IPS-NIHi7 (cell line): Measurements from ENCODE around the gene KBTBD13.
A peak's percentile ranks its signal among the peaks of the same experiment; 100 is the strongest.
"Not testable (repeated sequence)": the region's sequence is repeated elsewhere in the genome, so short reads cannot be mapped to it uniquely, and the experiment has no call there.

Source experiments
- DNase-seq: peaks from one replicate; pipeline ENCODE4 v3.0.0; 2012; ENCODE audit warnings: mixed read lengths; ENCODE audit errors: extremely low spot score

KBTBD13 gene

DNA sequence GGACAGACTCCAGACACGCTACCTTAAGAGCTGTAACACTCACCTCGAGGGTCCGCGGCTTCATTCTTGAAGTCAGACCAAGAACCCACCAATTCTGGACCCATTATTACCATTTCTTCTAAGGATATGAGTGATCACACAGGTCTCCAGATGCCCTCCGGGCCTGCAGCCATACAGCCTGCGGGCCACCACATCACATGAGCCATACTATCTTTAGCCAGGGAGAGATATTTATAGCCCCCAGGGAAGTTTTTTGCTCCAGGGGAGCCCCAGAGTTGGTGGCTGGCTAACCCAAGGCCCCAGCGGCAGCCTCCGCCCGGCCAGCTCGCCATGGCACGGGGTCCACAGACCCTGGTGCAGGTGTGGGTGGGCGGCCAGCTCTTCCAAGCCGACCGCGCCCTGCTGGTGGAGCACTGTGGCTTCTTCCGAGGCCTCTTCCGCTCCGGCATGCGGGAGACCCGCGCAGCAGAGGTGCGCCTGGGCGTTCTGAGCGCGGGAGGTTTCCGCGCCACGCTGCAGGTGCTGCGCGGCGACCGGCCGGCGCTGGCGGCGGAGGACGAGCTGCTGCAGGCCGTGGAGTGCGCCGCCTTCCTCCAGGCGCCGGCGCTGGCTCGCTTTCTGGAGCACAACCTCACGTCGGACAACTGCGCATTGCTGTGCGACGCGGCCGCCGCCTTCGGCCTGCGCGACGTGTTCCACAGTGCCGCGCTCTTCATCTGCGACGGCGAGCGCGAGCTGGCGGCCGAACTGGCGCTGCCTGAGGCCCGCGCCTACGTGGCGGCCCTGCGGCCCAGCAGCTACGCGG, at the start of gene KBTBD13:
Gene KBTBD13, plus strand, starts transcription at position 261 of the 805 bp plus-strand sequence. Its CDS starts 70 bp downstream, at position 331.
- DNase-seq, result no peak

DNA sequence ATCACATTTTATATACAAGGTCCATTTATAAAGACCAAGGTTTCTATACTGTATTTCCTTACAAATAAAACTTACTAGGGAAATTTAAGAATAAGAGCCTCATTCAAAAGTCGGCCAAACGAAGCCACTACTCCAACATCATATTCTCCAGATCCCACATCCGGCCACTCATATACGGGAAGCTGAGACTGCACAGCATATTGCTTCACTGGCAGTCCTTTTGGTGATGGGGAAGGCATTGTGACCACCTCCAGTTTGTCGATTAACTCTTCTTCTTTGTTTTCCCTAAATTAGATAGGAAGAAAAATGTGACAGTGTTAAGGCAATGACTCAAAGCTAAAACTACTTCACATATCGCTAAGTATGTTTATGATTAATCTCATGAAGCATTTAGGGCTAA, 49.8 kb upstream of the KBTBD13 start:
- DNase-seq, result no peak

DNA sequence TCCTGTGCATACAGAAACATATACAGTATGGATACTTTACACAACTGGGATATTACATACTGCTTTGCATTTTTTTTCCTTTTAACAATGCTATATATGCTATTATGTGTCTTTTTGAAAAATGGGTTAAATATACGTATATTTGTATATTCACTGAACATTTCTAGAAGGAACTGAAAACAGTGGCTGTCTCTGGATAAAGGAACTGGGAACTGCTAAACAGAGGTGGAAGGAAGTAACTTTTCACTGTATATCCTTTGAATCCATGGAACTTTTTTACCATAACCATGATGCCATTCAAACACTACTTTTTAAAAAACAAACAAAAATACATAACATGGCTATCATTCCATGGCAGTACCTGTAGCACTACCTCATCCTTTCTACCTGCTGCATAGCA, 49.0 kb upstream of the KBTBD13 start:
- no peak for DNase-seq

DNA sequence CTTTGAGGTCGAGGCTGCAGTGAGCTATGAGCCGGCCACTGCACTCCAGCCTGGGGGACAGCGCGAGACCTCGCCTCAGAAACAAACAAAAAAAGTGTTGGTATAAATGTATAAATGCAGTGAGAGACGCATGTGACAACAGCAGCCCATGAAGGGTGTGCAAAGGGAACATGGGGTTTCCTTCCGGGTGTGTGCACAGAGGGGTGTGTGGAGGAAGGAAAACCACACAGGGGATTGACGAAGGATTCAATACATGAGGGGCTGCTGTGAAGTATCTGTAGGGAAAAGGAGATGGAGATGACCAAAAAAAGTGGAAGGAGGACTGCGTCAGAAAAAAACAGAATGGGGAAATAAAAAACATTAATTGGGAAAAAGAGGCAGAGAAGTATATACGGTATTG, 48.2 kb upstream of the KBTBD13 start:
- no peak for DNase-seq

DNA sequence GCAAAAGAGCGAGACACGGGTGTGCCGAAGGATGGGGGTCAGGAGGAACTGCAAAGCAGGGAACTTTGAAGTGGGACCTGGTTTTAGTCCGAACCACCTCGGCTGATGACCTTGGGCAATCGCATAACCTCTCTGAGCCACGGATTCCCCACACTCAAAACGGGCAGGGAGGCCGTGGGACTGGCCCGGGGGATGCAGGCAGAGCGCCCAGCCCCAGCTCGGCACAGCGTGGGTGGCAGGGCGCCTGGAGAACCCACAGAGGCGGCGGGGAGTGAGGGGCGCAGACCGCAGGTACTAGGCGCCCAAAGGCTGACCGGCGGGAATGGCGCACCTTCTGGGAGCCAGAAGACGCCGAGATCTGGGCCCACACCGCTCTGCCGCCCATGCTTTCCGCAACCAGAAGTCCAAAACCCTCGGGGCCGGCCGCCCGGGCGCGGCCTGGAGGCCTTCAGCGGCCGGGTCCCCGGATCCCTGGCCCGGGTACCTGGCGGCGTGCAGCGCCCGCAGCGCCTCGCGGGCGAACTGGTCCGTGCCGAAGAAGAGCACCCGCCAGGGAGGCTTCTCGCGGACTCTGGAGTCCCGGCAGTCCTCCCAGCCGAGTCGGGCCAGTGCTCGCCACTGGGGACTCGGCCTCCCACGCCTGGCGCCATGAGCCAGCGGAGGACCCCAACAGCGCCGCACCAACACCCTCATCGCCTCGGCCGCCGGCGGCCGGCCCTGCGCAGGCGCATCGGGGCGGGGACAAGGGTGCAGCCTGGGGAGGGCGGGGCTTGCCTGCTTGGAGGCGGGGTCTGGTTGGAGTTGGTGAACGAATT, 47.4 kb upstream of the KBTBD13 start, which contains the start of gene MTFMT:
Gene MTFMT, minus strand, starts transcription at position 719 of the 815 bp plus-strand sequence. Its CDS starts 26 bp downstream, at position 693.
- peak; percentile 99 for DNase-seq

DNA sequence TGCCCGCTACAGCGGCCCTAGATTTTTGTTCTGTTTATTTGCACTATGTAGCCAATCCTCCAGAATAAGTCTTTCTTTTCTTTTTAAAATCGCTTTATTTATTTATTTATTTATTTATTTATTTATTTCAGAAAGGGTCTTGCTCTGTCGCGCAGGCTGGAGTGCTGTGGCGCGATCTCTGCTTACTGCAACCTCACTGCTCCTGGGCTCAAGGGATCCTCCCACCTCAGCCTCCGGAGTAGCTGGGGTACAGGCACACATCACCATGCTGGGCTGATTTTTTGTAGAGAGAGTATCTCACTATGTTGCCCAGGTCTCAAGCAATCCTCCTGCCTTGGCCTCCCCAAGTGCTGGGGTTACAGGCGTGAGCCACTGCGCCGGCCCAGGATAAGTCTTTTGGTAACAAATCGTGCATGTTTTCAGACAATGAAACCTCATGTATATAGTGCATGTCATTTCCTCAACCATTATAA, 46.8 kb upstream of the KBTBD13 start:
- DNase-seq, result no peak

DNA sequence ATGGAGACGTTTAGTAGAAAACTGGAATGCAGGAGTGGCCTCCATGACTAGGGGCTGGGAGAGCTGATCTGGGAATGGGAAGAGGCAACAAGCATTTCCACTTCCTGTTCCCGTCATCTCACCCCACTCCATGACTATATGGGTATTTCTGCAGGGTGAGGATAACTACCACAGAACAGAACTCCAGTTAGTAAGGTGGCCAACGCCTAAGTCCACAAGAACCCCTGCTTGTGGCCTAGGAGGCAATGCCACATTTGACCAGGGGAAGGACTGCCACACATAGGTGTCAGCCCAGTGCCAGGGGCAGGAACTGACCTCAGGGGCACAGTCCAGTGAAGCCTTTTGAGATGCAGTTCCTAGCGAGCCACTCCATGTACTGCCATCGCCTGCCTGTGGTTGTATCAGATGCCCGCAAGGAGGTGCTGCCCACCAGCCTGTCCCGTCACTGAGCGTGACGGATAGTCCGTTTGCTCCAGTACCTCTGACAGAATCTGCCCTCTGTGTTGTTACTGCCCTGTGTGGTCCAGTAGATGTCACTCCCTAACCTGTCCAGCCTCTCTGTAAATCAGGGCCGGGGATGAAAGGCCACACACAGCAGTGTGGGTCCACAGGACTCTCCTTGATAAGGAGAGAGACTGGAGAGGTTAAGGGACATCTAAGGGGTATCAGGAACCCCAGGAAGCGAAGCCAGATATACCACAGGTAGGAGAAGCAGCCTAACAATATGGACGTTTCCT, 43.6 kb upstream of the KBTBD13 start:
- peak; percentile 85 for DNase-seq

DNA sequence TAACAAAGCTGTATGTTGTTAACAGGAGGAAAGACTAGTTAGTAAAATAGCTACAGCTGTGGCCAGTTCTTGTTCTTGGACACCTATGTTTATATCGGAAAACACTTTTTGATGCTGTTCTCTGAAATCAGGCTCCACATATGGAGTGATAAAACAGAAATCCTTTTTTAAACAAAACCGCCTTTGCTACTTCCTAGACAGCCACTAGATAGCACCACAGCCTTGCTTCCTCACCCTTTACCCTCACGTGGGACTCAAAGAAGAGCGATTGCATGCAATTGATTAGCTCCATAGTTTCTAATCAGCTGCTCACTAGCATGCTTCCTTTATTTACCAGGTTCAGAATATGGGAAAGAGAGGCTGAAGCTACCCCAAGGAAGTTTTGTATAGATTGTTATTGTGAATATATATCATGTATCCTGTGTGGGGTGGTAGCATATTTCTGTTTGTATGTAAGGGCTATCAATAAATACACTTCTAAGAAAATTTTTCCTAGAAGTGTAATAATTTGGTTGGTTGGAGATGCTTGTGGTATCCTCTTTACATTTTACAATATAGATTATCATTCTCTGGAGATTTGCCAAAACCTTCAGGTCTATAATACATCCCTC, 42.8 kb upstream of the KBTBD13 start:
- DNase-seq, result peak; percentile 38

DNA sequence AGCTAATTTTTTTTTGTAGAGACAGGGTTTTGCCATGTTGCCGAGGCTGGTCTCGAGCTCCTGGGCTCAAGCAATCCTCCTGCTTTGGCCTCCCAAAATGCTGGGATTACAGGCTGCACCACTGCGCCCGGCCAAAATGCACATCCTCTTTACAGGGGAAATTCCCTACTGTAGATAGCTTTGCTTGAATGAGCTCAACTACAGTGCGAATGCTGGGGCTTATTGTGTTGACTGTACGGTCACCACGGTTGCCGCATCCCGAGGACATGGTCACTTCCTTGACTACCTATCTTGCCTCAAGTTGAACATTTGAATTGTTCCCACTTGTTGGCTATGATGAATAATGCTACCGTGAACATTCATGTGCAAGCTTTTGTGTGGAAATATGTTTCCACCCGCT, 41.8 kb upstream of the KBTBD13 start:
- DNase-seq, result no peak

DNA sequence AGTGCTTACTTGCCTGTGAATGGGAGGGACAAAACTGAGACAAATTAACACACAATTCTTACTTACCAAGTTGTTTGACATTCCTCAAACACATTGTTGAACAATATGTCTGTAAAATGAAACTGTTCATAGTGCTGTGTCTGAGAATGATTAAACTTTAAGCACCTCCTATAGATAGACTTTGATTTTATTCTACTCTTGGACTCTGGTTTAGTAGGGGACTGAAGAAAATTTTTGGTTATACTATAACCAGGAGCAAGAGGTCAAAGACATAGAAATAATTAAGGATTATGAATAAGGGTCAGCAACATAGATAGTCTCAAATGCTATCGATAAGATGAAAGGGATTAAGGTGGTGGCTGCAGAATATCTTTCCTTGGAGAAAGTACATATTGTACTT, 39.2 kb upstream of the KBTBD13 start:
- no peak for DNase-seq

DNA sequence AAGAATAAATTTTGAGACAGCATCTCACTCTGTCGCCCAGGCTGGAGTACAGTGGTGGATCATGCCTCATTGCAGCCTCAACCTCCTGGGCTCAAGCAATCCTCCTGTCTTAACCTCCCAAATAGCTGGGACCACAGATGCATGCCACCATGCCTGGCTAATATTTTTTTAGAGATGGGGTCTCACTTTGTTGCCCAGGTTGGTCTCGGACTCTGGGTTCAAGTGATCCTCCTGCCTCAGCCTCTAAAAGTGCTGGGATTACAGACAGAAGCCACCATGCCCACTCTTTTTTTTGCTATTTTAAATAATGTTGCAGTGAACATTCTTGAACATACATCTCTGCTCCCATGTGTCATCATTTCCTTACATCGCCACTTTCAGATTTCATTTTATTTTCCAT, 38.1 kb upstream of the KBTBD13 start:
- no peak for DNase-seq

DNA sequence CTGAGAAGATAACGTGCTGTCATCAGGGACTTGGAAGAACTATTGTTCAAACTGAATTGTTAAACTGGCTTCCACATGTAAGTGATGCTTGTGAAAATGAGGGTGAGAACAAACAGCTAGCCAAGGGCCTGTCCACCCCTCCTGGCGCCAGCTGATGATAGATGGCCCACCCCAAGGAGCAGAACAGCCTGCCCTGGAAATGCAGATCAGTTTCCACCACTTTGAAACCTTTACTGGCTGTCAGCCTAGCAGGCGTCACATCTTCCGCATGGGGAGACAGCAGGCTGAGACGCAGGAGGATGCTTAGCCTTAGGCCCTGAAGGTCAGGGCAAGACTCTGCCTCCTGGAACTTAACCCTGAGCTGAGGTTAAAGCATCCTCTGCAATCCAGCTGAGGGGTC, 37.7 kb upstream of the KBTBD13 start:
- no peak for DNase-seq

DNA sequence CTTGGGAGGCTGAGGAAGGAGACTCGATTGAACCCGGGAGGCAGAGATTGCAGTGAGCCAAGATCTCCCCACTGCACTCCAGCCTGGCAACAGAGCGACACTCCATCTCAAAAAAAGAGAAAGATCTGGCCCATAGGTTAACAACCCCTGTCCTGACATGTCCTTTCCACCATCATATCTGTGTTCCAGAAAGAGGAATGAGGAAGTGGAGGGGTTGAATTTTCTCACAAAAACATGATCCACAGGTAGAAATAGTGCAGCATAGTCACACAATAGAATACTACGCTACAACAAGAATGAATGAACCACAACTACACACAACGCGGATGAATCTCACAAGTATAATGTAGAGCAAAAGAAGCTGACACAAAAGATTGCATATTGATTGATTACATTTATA, 36.1 kb upstream of the KBTBD13 start:
- DNase-seq, result no peak

DNA sequence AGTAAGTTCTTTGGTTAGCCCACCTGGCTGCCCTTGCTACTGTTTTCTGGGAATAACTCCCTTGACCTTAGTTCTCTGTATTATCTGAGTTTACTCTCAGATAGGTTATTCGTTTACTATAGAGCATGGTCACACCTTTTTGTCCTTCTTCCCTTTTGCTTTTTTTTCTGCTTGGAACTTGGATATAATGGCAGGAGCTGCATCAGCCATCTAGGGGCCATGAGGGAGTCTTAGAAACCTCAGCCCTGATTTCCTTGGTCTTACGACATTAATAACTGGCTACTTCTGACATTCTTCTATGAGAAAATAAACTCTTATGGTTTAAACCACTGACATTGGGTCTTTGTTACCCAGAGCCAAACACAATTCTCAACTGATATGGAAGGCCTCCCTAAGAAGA, 34.8 kb upstream of the KBTBD13 start:
- DNase-seq, result no peak

DNA sequence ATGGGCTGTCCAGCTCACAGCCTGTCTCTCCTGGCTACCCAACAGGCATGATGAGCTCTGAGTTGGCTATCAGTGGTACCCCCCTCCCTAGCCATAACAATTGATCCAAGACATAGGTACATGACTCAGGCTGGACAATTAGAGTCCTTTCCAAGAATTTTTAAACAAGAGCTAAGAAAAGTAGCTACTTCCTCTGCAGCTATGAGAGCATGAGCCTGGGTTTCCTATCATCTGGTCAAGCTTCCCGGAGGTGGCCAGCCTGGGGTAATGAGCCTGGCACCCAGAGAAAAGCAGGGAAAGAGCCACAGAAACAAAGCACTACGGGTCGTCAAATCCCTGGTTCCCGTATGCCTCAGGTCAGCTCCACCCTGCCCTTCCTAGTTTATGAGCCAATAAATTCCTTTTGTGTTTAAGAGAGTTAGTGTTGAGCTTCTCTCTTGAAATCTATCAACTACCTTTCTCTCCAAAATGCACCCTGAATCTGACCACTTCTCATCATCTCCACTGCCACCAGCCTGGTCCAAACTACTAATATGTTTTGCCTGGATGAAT, 33.7 kb upstream of the KBTBD13 start:
- DNase-seq, result no peak

DNA sequence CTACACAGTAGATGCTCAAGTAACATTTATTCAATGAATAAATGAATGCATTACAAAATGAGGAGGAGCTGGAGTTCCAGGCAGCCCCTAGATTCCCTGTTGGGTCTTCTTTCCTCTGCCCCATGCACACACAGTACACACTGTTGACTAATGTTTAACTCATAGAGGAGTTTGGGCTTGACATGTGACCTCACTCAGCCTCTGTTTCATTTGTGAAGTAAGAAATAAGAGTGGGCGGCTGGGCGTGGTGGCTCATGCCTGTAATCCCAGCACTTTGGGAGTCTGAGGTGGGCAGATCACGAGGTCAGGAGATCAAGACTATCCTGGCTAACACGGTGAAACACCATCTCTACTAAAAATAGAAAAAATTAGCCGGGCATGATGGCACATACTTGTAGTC, 32.3 kb upstream of the KBTBD13 start:
- not testable (repeated sequence) for DNase-seq

DNA sequence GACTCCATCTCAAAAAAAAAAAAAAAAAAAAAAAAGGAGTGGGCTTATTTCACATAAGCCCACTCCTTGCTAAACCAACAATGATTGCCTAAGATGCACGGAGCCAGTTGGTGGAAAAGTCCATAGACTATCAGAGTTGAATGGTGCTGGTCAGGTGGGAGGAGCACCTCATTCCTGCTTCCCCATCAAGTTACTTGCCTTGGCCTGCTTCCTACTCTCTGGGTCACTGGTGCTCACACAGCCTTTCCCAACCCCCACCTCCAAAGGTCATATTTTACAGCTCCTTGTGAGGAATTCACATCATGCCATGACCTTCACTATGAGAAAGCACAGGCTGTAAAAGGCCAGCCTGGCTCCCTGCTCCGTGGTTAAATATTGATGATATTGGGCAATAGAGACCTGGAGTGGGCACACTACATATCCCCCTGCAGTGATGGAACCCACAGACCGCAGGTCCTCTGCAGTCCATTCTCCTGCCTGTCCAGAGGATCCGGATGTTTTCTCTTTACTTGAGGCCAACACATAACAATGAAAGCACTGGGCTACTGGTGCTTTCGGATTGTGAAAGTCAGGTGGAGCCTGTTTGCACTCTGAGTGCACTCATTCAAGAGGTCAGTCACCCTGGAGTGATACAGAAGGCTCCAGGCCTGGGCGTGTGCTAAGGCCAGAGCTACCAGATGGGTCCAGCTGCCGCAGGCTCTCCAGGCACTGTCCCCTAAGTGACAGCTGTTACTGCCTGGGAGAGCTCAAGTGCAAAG, 31.6 kb upstream of the KBTBD13 start, which contains the start of gene SLC51B:
Gene SLC51B, plus strand, starts transcription at position 664 of the 758 bp plus-strand sequence. CDS start 4,618 bp downstream, outside the sequence.
- DNase-seq, result no peak

DNA sequence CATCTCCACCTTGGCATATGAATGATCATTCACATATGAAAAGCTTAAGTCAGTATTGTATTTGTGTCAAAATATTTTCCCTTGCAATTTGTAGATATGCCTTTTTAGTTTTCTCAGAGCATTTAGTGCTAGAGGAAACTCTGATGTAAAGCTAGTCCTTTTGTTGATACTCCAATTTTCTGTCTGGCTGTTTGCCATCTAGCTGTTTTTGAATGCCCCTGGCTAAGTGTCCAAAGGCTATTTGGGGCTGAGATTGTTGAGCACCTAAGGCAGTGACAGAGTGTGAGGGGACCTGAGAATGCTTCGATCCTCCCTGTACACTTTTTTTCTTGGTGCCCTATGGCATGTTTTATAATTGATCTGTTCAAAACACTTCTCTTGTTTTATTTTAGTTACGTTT, 28.3 kb upstream of the KBTBD13 start:
- DNase-seq, result no peak

DNA sequence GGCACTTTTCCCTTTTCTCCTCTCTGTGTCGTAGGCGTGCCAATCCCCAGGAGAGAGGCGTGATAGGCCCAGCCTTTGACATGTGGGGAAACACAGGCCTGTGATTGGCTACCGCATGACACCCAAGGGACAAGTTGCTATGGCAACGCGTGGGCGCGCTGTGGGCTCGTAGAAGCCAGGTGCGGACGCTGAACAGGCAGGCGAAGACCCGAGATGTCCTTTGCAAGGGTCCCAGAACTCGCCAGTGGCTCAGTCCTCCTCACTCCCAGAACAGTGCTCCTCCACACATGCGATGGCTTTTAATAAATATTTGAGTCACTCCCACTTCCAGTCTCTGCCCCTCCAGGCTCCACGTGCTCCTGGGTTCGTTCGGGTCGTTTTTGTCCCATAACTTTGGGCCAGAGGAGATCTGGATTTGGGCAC, 27.1 kb upstream of the KBTBD13 start:
- DNase-seq, result peak; percentile 100

DNA sequence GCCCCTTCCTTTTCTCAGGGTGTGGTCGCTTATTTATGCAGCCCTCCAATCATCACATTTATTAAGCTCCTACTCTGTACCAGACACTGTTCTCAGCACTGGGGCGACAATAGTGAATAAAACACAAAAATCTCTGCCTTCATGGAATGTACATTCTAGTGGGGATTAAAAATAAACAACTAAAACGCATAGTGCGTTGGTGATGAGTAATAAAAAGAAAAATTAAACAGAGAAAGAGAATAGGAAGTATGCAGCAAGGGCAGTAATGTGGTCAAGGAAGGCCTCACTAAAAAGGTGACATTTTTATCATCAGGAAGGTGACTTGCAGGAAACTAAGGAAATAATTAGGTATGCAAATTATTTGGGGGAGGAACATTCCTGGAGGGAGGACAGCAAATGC, 26.3 kb upstream of the KBTBD13 start:
- DNase-seq, result no peak
